Upper lobe of left lung (tissue), 4 donors: ENCODE measurements around the gene GABRE.

Source experiments
- EP300 ChIP-seq, 4 donors: sonication (generic); formaldehyde crosslinking; IDR thresholded peaks; one replicate each; pipeline ENCODE4 v1.5.1; 2017; ENCODE audit warnings: antibody characterized with exemption in 4 of 4, control low read depth in 2 of 4
- POLR2A ChIP-seq, 4 donors: fragments of 450-650 bp; IDR thresholded peaks; one replicate each; pipeline ENCODE4 v1.5.1; 2016 to 2017; ENCODE audit warnings: antibody characterized with exemption in 4 of 4, mild to moderate bottlenecking in 2 of 4
- POLR2AphosphoS5 ChIP-seq, 2 donors: sonication (generic); formaldehyde crosslinking; IDR thresholded peaks; one replicate each; pipeline ENCODE4 v1.5.1; 2017; ENCODE audit warnings: antibody characterized with exemption in 2 of 2
- TF ChIP-seq, protein P1 (sequence below), 6 experiments: fragments of 450-650 bp in 4 of 6; fragments of 200-600 bp in 2 of 6; sonication (generic) in 2 of 6; IDR thresholded peaks; one replicate each; pipeline ENCODE4 v1.5.1; 2016 to 2019; ENCODE audit warnings: antibody characterized with exemption in 6 of 6

DNA sequence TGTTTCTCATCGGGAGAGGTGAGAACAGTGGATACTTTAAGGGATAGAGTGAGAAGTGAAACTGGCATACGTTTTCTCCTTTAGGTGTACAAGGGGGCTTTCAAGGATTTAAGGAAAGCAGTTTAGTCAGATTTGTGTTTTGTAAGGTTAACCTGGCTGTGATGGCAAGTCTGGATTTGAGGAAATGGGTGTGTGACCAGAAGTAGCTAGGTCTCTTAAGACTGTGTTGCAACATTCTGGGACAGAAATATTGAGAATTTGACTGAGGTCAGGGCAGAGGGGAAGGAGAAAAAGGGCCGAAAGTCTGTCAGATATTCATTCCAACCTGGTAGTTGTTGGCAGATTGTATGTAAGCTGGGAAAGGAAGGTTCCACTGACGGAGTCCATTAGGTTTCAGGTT lies 10.4 kb upstream of the GABRE start:
- TF ChIP-seq POLR2A (IDR thresholded peaks at IDR 0.05) (no peak), EP300 (IDR thresholded peaks at IDR 0.05) (no peak), POLR2AphosphoS5 (IDR thresholded peaks at IDR 0.05) (no peak)
- TF ChIP-seq, protein P1, sequence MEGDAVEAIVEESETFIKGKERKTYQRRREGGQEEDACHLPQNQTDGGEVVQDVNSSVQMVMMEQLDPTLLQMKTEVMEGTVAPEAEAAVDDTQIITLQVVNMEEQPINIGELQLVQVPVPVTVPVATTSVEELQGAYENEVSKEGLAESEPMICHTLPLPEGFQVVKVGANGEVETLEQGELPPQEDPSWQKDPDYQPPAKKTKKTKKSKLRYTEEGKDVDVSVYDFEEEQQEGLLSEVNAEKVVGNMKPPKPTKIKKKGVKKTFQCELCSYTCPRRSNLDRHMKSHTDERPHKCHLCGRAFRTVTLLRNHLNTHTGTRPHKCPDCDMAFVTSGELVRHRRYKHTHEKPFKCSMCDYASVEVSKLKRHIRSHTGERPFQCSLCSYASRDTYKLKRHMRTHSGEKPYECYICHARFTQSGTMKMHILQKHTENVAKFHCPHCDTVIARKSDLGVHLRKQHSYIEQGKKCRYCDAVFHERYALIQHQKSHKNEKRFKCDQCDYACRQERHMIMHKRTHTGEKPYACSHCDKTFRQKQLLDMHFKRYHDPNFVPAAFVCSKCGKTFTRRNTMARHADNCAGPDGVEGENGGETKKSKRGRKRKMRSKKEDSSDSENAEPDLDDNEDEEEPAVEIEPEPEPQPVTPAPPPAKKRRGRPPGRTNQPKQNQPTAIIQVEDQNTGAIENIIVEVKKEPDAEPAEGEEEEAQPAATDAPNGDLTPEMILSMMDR (IDR thresholded peaks at IDR 0.05): no peak
